HK-2 (cell line): Measurements from ENCODE around the gene KCNQ1OT1.

Source experiments
- DNase-seq: peaks from one replicate; pipeline ENCODE4 v3.0.0-alpha.2; 2018; ENCODE audit not compliant: unreplicated experiment

Gene KCNQ1OT1

DNA sequence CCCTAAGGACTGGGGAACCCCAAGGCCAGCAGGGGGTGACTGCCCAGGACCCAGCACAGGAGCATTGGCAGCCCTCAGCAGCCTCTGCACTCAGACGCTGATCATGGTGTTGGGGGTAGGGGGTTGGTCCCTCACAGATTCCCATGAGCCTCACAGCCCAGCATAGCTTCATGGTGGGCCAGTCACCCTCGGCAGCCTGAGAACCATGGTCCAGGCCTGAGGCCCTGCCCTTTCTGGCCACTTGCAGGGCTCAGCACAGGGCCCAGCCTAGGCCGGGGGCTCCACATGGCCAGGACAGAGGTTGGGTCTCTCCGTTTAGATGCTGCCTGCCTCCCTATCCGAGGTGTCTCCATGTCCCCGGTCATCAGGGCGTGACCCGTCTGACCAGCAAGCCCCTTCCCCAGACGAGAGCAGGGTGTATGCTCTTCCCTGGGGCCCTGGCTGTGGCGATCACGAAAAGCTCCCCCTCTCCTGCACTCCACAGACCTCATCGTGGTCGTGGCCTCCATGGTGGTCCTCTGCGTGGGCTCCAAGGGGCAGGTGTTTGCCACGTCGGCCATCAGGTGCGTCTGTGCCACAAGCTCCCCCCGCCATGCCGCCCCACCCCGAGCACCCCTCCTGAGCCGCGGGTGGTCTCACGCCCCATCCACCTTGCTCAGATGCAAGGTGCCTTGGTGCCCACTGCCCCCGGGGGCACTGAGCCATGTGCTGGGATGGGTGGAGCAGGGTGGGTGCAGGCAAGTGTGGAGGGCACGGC, 128.8 kb downstream of the KCNQ1OT1 start:
- no peak for DNase-seq

GRCh38 chr11:2570211-2570811, 129.5 kb downstream of the KCNQ1OT1 start:
- DNase-seq: no peak

GRCh38 chr11:2569731-2570210, 130.0 kb downstream of the KCNQ1OT1 start:
- DNase-seq: no peak

GRCh38 chr11:2569321-2569721, 130.5 kb downstream of the KCNQ1OT1 start:
- no peak for DNase-seq

DNA sequence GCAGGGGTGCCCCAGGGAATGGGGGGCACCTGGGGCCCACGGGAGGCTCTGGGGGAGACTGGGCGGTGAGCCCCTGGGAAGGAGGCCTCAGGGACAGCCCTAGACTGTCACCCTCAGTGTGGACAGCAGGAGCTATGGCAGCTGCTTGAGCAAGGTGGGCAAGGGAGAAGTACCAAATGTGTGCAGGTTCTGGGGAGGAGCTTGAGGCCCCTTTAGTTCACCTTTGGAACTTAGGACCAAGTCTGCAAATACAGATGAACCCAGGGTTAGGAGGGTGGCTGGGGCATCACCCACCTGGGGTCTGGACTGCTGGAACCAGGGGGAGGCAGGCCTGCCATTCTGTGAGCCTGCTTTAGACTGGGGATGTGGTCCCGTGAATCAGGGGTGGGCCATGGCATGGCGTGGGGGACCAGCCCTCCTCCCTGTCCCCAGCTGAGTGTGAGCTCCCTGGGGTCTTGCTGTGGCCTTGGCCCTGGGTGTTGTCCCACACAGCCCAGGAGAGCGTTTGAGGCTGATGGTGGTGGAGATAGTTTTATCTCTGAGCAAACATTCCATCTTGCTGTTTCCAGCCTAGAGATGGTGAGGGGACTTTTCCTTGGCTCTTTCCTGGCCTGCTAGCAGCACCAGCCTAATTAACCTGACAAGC, 132.6 kb downstream of the KCNQ1OT1 start:
- DNase-seq: no peak

- DNase-seq: no peak
Measured at GRCh38 chr11:2566223-2567025, 133.4 kb downstream of the KCNQ1OT1 start.

GRCh38 chr11:2565447-2566222, 134.2 kb downstream of the KCNQ1OT1 start:
- DNase-seq: no peak

GRCh38 chr11:2564588-2565425, 135.0 kb downstream of the KCNQ1OT1 start:
- no peak for DNase-seq

- DNase-seq: no peak
Measured at GRCh38 chr11:2564008-2564530, 135.7 kb downstream of the KCNQ1OT1 start.

GRCh38 chr11:2563213-2564007, 136.4 kb downstream of the KCNQ1OT1 start:
- no peak for DNase-seq

- no peak for DNase-seq
Measured at GRCh38 chr11:2562890-2563212, 136.9 kb downstream of the KCNQ1OT1 start.

DNA sequence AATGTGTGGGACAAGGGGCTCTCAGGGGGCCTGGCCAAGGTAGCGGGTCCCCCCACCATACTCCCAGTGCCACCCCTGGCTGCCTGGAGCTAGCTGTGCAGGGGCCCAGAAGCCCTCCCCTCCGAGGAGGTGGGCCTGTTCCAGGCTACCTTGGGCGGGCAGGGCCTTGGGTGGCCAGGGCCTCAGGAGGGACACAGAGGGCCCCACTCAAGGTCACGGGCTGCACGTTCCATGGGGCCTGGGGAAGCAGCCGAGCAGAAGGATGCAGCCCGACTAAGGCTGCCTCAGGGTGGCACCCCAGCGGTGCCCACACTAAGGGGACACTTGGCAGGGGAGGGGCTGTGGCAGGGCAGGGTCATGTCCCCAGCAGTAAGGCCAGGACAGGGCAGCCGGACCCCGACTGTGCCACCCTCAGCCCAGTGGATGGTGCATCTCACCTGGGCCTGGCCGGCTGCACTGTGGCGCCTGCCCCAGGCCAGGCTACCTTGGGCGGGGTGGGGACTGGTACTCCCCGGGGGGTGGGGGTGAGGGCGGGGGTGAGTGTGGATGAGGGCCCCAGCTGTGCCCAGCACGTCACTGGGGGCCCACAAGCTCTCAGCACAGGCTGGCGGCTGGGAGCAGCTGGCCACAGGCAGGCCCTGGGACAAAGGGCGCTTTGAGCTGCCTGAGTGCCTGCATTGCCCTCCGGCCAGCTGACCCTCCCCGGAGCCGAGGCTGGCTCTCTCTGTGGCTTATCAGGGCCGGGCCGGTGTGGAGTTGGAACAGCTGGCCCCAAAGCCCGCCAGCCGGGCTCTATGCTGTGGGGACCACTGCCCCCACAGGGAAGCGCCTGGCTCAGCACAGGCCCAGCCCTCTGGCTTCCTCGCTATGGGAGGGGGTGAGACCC, 137.9 kb downstream of the KCNQ1OT1 start:
- no peak for DNase-seq

DNA sequence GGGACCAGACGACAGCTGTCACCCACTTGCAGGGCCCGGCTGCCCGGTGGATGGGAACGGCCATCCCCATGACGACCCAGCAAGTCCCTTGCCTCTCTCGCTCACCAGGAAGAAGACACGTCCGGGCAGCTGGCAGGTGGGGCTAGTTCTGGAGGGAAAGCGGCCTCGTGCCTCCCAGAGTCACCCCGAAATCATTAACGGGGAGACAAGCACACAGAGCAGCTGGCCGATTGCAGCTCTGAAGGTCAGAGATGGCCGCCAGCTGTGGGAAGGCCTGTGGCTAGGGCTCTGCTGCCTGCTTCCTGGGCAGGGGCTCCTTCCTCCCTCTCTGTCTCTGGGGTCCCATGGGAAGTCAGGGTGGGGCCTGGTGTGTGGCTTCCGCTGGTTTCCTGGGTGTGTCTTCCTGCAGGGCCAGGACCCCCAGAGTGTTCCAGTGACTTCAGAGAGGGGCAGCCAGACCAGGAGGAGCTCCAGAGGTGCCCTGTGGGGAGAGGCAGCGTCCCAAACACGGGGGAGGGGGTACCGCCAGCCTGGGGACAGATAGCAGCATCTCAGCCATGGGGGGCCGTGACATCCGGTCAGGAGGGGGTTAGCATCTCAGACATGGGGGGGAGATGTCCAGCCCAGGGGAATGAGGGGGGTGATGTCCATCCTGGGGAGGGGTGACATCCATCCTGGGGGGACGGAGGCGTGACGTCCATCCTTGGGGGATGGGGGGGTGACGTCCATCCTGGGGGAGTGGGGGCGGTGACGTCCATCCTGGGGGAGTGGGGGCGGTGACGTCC, 140.1 kb downstream of the KCNQ1OT1 start:
- no peak for DNase-seq

DNA sequence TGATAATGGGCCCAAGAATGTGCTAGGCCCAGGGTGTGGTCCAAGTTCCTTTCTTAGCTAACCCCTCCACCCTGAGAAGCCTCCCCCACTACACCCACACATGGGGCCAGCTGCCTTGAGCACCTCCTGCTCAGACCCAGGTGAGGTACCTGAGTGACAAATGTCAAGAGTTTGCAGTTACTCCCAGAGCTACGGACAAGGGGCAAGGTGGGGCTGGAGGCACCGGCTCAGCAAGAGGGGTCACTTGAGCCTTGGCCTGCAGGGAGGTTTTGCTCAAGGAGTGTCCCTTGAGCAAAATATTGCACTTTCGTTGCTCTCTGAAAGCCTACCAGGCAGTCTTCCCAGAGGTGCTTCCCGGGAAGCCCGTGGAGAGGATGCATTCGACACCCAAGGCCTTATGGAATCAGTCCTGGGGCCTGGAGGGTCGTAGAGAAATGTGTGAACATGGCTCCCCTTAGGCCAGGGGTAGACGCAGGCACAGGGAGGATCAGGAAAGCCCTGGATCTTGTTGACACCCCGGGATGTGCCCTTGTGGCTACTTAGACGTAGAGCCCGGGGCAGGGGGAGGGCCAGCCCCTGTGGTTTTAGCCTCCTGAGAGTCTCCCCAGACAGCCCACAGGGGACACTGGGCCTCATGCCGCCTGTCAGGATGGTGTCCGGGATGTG, 140.8 kb downstream of the KCNQ1OT1 start:
- no peak for DNase-seq

DNA sequence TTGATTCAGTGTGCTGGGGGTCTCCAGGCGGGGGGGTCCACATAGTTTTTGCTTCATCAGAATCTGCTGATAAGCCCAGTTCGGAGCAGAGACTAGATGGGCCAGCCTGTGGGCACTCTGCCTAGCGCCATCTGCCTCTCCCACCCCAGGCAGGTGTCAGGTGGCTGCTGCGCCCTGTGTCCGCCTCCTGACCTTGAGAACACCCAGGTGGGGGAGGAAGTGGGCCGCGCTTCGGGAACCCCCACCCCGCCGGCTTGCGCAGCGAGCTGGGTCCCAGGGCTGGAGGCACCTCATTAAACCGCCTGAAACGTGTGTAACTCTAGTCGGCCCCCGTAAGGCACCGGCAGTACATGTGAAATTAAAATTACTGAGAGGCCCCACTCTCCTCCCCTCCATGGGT, 141.4 kb downstream of the KCNQ1OT1 start:
- DNase-seq: no peak
